Gastrocnemius medialis (tissue), 4 donors: ENCODE measurements around the gene B9D2. TPM values are rescaled to one million over a fixed set of nuclear protein-coding genes. Genes with fewer than 3 reads are reported as not detected.

ENCODE experiments used
- ATAC-seq, 2 donors: fragments of 150-250 bp; one replicate each; pipeline ENCODE4 v1.9.1; 2016
- DNase-seq, 2 donors: peaks; one replicate each; pipeline ENCODE4 v3.0.0-alpha.2; 2019
- H3K27ac ChIP-seq, 4 donors: fragments of 200-600 bp; sonication (generic); 1 replicate in 1 of 4; 2 replicates in 3 of 4; pipeline ENCODE4 v1.5.1; 2016 to 2018; ENCODE audit warnings: mild to moderate bottlenecking in 2 of 4, moderate library complexity in 1 of 4
- H3K27me3 ChIP-seq, 3 donors: fragments of 200-600 bp; sonication (generic) in 2 of 3; 1 replicate in 1 of 3; 2 replicates in 2 of 3; pipeline versions ENCODE4 v1.5.1 to v1.6.0; 2016 to 2019; ENCODE audit warnings: mild to moderate bottlenecking in 1 of 3, moderate library complexity in 1 of 3
- H3K36me3 ChIP-seq, 2 donors: fragments of 200-600 bp; sonication (generic) in 1 of 2; one replicate each; pipeline ENCODE4 v1.5.1; 2017 to 2018
- H3K4me1 ChIP-seq, 2 donors: fragments of 200-600 bp; sonication (generic) in 1 of 2; one replicate each; pipeline ENCODE4 v1.5.1; 2016 to 2017; ENCODE audit warnings: mild to moderate bottlenecking in 2 of 2
- H3K4me3 ChIP-seq, 4 donors: fragments of 200-600 bp; sonication (generic) in 3 of 4; 1 replicate in 1 of 4; 2 replicates in 3 of 4; pipeline ENCODE4 v1.5.1; 2016 to 2019; ENCODE audit warnings: mild to moderate bottlenecking in 2 of 4
- H3K9me3 ChIP-seq, 3 donors: fragments of 200-600 bp; sonication (generic) in 2 of 3; 1 replicate in 1 of 3; 2 replicates in 2 of 3; pipeline ENCODE4 v1.5.1; 2016 to 2019
- POLR2A ChIP-seq, 2 donors: fragments of 450-650 bp; IDR thresholded peaks; one replicate each; pipeline ENCODE4 v1.6.1; 2017; ENCODE audit warnings: antibody characterized with exemption in 2 of 2, mild to moderate bottlenecking in 2 of 2, moderate library complexity in 2 of 2
- in situ Hi-C, 4 donors: fragments of 200-750 bp; cut with MboI; loops; one replicate each; pipeline versions ENCODE4 v1.15.0 to v1.8.0; 2017; ENCODE audit warnings: low sequenced_read_pairs in 4 of 4
- intact Hi-C: fragments of 100-400 bp; cut with DNase I; formaldehyde crosslinking; loops from one replicate; pipeline ENCODE4 v1.15.1; 2023; ENCODE audit warnings: low total_unique reads
- total RNA-seq, 4 donors: library from RNA; depleted of rRNA; stranded (reverse); fragments of >200 nt; gene quantifications; one replicate each; pipeline versions ENCODE4 v1.1.0 to v1.2.3, GENCODE V29; 2016
- TF ChIP-seq, protein P1 (sequence below), 5 experiments: fragments of 450-650 bp in 3 of 5; fragments of 200-600 bp in 2 of 5; sonication (generic) in 2 of 5; IDR thresholded peaks in 4 of 5; conservative IDR thresholded peaks in 1 of 5; 1 replicate in 4 of 5; 2 replicates in 1 of 5; pipeline ENCODE4 v1.5.1; 2016 to 2019; ENCODE audit warnings: antibody characterized with exemption in 5 of 5, mild to moderate bottlenecking in 3 of 5, moderate library complexity in 3 of 5

Gene B9D2
- total RNA-seq, 4 donors from 2014 or later = 2.6 to 6.9 (median 4.5) TPM

DNA sequence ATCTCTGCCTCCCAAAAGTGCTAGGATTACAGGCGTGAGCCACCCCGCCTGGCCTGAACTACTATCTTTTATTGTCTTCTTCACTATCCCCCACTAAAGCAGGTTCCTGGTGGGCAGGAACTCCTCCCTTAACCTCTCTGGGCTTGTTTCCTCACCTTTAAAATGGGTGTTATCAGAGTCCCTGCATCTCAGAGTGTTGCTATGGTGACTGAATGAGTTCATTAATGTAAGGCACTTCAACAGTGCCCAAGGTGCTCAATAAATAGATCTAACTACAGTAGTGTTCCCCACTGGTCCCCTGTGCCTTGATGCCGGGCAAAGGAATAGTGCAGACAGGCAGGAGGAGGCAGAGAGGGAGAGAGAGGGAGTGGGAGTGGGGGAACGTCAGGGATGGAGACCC is 33.5 kb downstream of the B9D2 start:
- in situ Hi-C loops = no loop called here
- DNase-seq (no peak), ATAC-seq (no peak)
- intact Hi-C loops = no loop called here
- H3K27me3 ChIP-seq = no peaks in the 10 kb centered on the region
- no peaks in the 10 kb centered on the region for H3K36me3 ChIP-seq
- no peaks in the 10 kb centered on the region for H3K9me3 ChIP-seq
- H3K27ac ChIP-seq = no peak overlapping the region
- peaks cover 10 to 31% of the 10 kb centered on the region in 2 donors for H3K4me1 ChIP-seq
- TF ChIP-seq POLR2A (IDR thresholded peaks at IDR 0.05) = no peak
- TF ChIP-seq, protein P1, sequence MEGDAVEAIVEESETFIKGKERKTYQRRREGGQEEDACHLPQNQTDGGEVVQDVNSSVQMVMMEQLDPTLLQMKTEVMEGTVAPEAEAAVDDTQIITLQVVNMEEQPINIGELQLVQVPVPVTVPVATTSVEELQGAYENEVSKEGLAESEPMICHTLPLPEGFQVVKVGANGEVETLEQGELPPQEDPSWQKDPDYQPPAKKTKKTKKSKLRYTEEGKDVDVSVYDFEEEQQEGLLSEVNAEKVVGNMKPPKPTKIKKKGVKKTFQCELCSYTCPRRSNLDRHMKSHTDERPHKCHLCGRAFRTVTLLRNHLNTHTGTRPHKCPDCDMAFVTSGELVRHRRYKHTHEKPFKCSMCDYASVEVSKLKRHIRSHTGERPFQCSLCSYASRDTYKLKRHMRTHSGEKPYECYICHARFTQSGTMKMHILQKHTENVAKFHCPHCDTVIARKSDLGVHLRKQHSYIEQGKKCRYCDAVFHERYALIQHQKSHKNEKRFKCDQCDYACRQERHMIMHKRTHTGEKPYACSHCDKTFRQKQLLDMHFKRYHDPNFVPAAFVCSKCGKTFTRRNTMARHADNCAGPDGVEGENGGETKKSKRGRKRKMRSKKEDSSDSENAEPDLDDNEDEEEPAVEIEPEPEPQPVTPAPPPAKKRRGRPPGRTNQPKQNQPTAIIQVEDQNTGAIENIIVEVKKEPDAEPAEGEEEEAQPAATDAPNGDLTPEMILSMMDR (IDR thresholded peaks at IDR 0.05 in 4 of 5, conservative IDR thresholded peaks at IDR 0.05 in 1 of 5) = no peak
- H3K4me3 ChIP-seq = no peak overlapping the region

DNA sequence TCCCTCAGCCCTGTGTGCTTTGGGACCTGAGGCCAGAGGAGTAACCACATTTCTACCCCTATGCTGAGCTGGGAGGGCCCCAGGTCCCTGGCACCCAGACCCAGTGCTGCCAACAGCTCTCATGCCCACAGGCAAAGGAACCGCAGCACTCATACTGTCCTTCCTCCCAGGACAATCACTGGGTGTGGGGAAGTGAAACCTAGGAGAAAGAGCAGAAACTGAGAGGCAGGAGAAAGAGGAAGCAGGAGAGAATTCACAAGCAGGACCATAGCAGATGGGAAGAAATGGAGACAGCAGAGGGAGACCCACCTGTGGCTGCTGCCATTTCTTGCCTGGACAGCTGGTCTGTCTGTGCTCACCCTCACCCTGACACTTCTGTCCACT is 35.1 kb downstream of the B9D2 start:
- intact Hi-C loops = no loop called here
- Histone ChIP-seq H3K4me1 (peaks cover 25 to 47% of the 10 kb centered on the region in 2 donors), H3K4me3 (no peak overlapping the region)

DNA sequence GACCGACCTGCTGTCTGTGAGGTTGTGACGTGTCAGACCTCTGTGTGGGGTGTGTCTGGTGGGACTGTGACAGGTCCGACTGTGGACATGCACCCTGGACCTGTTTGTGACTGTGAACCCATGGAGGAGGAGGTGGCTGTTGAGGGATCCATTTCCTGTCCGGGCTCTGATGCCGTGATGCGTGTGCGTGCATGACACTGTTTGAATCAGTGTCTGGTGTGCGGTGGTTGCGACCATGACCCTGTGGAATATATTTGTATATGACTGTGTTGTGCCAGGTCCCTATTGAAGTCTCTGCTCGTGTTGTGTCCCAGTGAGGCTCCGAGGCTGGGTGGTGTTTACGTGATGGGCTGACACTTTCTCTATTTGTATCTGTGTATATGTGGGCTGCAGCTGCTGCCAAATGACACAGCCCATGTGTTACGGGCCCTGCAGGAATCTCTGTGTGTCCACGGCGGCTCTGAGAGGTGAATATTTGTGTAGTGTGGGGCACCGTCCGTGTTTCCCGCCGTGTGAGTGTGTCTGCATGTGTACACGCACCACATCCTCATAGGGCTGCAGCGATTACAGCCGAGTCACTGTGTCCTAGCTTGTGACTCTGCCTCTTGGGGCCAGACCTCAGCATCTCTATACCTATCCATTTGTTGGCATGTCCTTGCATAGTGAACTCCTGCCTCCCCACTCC is 35.6 kb downstream of the B9D2 start:
- Histone ChIP-seq H3K4me1 (peaks cover 25 to 48% of the 10 kb centered on the region in 2 donors), H3K9me3 (no peaks in the 10 kb centered on the region), H3K27me3 (no peaks in the 10 kb centered on the region), H3K36me3 (no peaks in the 10 kb centered on the region), H3K27ac (peak overlapping the region; percentile 37 to 77 (median 68)), H3K4me3 (peak overlapping the region; percentile 2 to 49 (median 23))
- ATAC-seq = peak in 1 of 2 donors; percentile 13
- intact Hi-C loops (no loop called here), in situ Hi-C loops (no loop called here)
- no peak for DNase-seq
- TF ChIP-seq POLR2A (IDR thresholded peaks at IDR 0.05) = no peak
- TF ChIP-seq, protein P1 (IDR thresholded peaks at IDR 0.05 in 4 of 5, conservative IDR thresholded peaks at IDR 0.05 in 1 of 5) = no peak

More for the DNA sequence above, 35.1 kb downstream of the B9D2 start:
- ATAC-seq = no peak
- Histone ChIP-seq H3K36me3 (no peaks in the 10 kb centered on the region), H3K27me3 (no peaks in the 10 kb centered on the region), H3K9me3 (no peaks in the 10 kb centered on the region), H3K27ac (peak overlapping the region in 3 of 4 donors; percentile 65 to 77 (median 72))
- in situ Hi-C loops = no loop called here
- DNase-seq = no peak
- TF ChIP-seq, protein P1 (IDR thresholded peaks at IDR 0.05 in 4 of 5, conservative IDR thresholded peaks at IDR 0.05 in 1 of 5) = no peak
- no peak for TF ChIP-seq POLR2A (IDR thresholded peaks at IDR 0.05)

DNA sequence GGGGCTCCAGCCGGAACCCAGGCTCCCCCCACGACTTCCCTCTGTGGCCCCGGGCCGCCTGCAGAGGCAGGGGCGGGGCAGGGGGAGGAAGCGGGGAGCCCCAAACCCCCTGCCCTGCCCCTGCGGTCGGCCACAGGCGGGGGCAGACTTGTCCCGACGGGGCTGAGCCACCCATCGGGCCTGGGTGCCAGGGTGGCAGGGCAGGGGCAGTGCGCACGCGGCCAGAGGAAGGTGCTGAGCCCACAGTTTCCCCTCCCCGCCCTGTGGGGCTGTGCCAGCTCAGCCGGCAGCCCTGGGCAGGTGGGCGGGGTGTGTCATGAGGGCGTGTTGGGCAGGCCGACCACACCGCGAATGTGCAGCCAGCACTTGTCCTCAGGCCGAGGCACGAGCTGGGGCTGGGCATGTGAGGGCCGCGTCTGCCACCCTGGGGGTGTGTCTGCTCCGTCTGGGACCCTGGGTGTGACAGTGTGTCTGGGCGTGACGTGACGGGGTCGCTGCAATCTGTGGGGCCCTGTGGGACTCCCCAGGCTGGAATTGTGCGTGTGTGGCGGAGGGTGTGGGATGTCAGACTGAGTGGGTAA is 36.3 kb downstream of the B9D2 start:
- H3K27ac ChIP-seq = peak overlapping the region; percentile 37 to 77 (median 68)
- H3K36me3 ChIP-seq = no peaks in the 10 kb centered on the region
- DNase-seq (peak; percentile 38 to 76), ATAC-seq (peak; percentile 12 to 38)
- peaks cover 25 to 48% of the 10 kb centered on the region in 2 donors for H3K4me1 ChIP-seq
- no peaks in the 10 kb centered on the region for H3K9me3 ChIP-seq
- intact Hi-C loops = loop anchor here (2.0 kb wide), 1 partner anchor 25 kb away; the partner anchor contains the start of gene TGFB1
- in situ Hi-C loops = no loop called here
- peak overlapping the region; percentile 2 to 49 (median 23) for H3K4me3 ChIP-seq
- TF ChIP-seq, protein P1 (IDR thresholded peaks at IDR 0.05 in 4 of 5, conservative IDR thresholded peaks at IDR 0.05 in 1 of 5) = no peak
- no peak for TF ChIP-seq POLR2A (IDR thresholded peaks at IDR 0.05)
- no peaks in the 10 kb centered on the region for H3K27me3 ChIP-seq
